OCI-LY3 (cell line): Measurements from ENCODE around the gene TBXA2R.

ENCODE experiments used
- CTCF ChIP-seq: fragments of 200-600, 300-600 bp; sonication (generic); IDR thresholded peaks from 2 replicates; pipeline ENCODE4 v1.5.1; 2014; ENCODE audit warnings: antibody characterized with exemption, low read length, low read depth
- EZH2phosphoT487 ChIP-seq: fragments of 200-600 bp; shearing (Covaris generic); IDR thresholded peaks from 2 replicates; pipeline ENCODE4 v1.6.1; 2018; ENCODE audit warnings: antibody characterized with exemption, mixed run types, low read depth

GRCh38 chr19:3636962-3637361, 30.3 kb upstream of the TBXA2R start:
- no peak for TF ChIP-seq CTCF
- TF ChIP-seq EZH2phosphoT487 = no peak
